GM12878 (cell line): ENCODE results near the gene POP5. TPM values are rescaled to one million over a fixed set of nuclear protein-coding genes. Genes with fewer than 3 reads are reported as not detected.

Experiments used
- ATAC-seq: fragments of 200-7000 bp; cut with Tn5 transposase; 3 replicates; pipeline ENCODE4 v1.9.1; 2020; ENCODE audit warnings: mild to moderate bottlenecking, moderate library complexity
- BruUV-seq: library from RNA; stranded (reverse); fragments of 400-500 nt; replicated peaks from 2 replicates; lab custom pipeline; 2021; lab: Mats Ljungman, UMichigan
- CTCF ChIA-PET: fragments of 300-600 bp; sonication (Branson Sonifier 250); formaldehyde crosslinking; extraction: SDS; loops from one replicate; lab custom pipeline; 2021; ENCODE audit warnings: inconsistent platforms; lab: Yijun Ruan, JAX
- POLR2A ChIA-PET: fragments of 350-600 bp; formaldehyde crosslinking; extraction: SDS; loops from one replicate; lab custom pipeline; 2021; ENCODE audit warnings: inconsistent platforms; lab: Charles Lee
- RAD21 ChIA-PET: fragments of 300-600 bp; sonication (Branson Sonifier 250); formaldehyde crosslinking; loops from one replicate; lab custom pipeline; 2023; ENCODE audit warnings: antibody characterized with exemption; ENCODE audit not compliant: unreplicated experiment; lab: Charles Lee
- SMC1A ChIA-PET: fragments of 300-600 bp; sonication (Branson Sonifier 250); formaldehyde crosslinking; loops from one replicate; lab custom pipeline; 2023; ENCODE audit not compliant: unreplicated experiment, uncharacterized antibody; lab: Charles Lee
- DNase-seq: peaks from one replicate; pipeline ENCODE4 v3.0.0-alpha.2; 2011; ENCODE audit warnings: low read depth, low spot score
- FAIRE-seq: peaks from 3 replicates; lab custom pipeline; 2011; peaks lifted over from hg19 to GRCh38; lab: Jason Lieb, UNC
- H2AFZ ChIP-seq: 2 replicates; pipeline ENCODE4 v1.6.0; 2011; ENCODE audit warnings: low read depth, low read length, control low read depth; ENCODE audit not compliant: control insufficient read depth
- H3K27ac ChIP-seq: 2 replicates; pipeline ENCODE4 v1.5.1; 2011; ENCODE audit warnings: control low read depth; ENCODE audit not compliant: control insufficient read depth, insufficient read depth
- H3K27me3 ChIP-seq, 2 experiments: replicated peaks in 1 of 2; 2 replicates each; pipeline versions ENCODE4 v1.6.0 to v1.6.1; 2011; ENCODE audit warnings: low read length in 1 of 2; ENCODE audit not compliant: control insufficient read depth in 2 of 2, insufficient read depth in 2 of 2
- H3K36me3 ChIP-seq, 2 experiments: 2 replicates each; pipeline ENCODE4 v1.5.1; 2011; ENCODE audit warnings: low read length in 1 of 2; ENCODE audit not compliant: control insufficient read depth in 2 of 2, insufficient read depth in 2 of 2
- H3K4me1 ChIP-seq: 2 replicates; pipeline ENCODE4 v1.6.1; 2011; ENCODE audit warnings: mild to moderate bottlenecking, low read length, moderate library complexity, mixed read lengths; ENCODE audit not compliant: control insufficient read depth, insufficient read depth
- H3K4me2 ChIP-seq: 2 replicates; pipeline ENCODE4 v1.6.0; 2011; ENCODE audit warnings: control low read depth; ENCODE audit not compliant: control insufficient read depth, insufficient read depth
- H3K4me3 ChIP-seq: fragments of 200-600 bp; sonication (generic); 2 replicates; pipeline ENCODE4 v1.5.1; 2016
- H3K79me2 ChIP-seq: 2 replicates; pipeline ENCODE4 v1.6.0; 2011; ENCODE audit warnings: low read length; ENCODE audit not compliant: control insufficient read depth, insufficient read depth
- H3K9ac ChIP-seq: 2 replicates; pipeline ENCODE4 v1.8.0; 2011; ENCODE audit warnings: low read length, control low read depth, mixed read lengths; ENCODE audit not compliant: control insufficient read depth, insufficient read depth
- H3K9me3 ChIP-seq: replicated peaks from 3 replicates; pipeline ENCODE4 v1.5.1; 2011; ENCODE audit warnings: mild to moderate bottlenecking, low read length; ENCODE audit not compliant: control insufficient read depth, insufficient read depth
- H4K20me1 ChIP-seq: 2 replicates; pipeline ENCODE4 v1.6.0; 2011; ENCODE audit not compliant: control insufficient read depth, insufficient read depth
- CBX5 ChIP-seq: sonication (generic); IDR thresholded peaks from 2 replicates; pipeline ENCODE4 v1.6.1; 2016; ENCODE audit warnings: low read depth, moderate library complexity, mild to moderate bottlenecking, inconsistent platforms
- CEBPB ChIP-seq, 2 experiments: fragments of 150-350 bp in 1 of 2; IDR thresholded peaks; 2 replicates each; pipeline ENCODE4 v1.6.1; 2012 to 2014; ENCODE audit warnings: low read depth in 2 of 2, low read length in 2 of 2, borderline replicate concordance in 1 of 2, inconsistent platforms in 1 of 2
- CHD1 ChIP-seq: IDR thresholded peaks from 2 replicates; pipeline ENCODE4 v1.6.1; 2012; ENCODE audit warnings: low read depth, low read length, improper control_type of control experiment
- CHD4 ChIP-seq: fragments of 200-600 bp; sonication (generic); IDR thresholded peaks from 2 replicates; pipeline ENCODE4 v1.6.1; 2016; ENCODE audit warnings: mild to moderate bottlenecking
- ELK1 ChIP-seq: IDR thresholded peaks from 2 replicates; pipeline ENCODE4 v1.6.1; 2012; ENCODE audit warnings: low read depth, low read length, improper control_type of control experiment
- FOXM1 ChIP-seq: IDR thresholded peaks from 2 replicates; pipeline ENCODE4 v1.6.1; 2012; ENCODE audit warnings: low read depth, mild to moderate bottlenecking, inconsistent platforms, low read length, moderate library complexity
- HDGF ChIP-seq: fragments of 450-650 bp; IDR thresholded peaks from 2 replicates; pipeline ENCODE4 v1.6.1; 2016; ENCODE audit warnings: antibody characterized with exemption
- KAT2A ChIP-seq: conservative IDR thresholded peaks from 2 replicates; pipeline ENCODE4 v1.6.1; 2011; ENCODE audit warnings: low read depth, low read length; ENCODE audit not compliant: control insufficient read depth
- NBN ChIP-seq: fragments of 450-650 bp; IDR thresholded peaks from 2 replicates; pipeline ENCODE4 v1.6.1; 2016
- NFYB ChIP-seq: IDR thresholded peaks from 2 replicates; pipeline ENCODE4 v1.6.1; 2011; ENCODE audit warnings: low read depth, mild to moderate bottlenecking, low read length, improper control_type of control experiment, moderate library complexity; ENCODE audit not compliant: insufficient read depth
- RELA ChIP-seq: fragments of 450-650 bp; IDR thresholded peaks from 2 replicates; pipeline ENCODE4 v1.8.0; 2014; ENCODE audit warnings: borderline replicate concordance; ENCODE audit not compliant: partially characterized antibody
- ZBTB11 ChIP-seq: fragments of 450-650 bp; formaldehyde crosslinking; IDR thresholded peaks from 2 replicates; pipeline ENCODE4 v1.5.0; 2022; ENCODE audit warnings: mild to moderate bottlenecking, missing genetic modification characterization
- ZNF384 ChIP-seq: IDR thresholded peaks from 2 replicates; pipeline ENCODE4 v1.6.1; 2012; ENCODE audit warnings: low read depth, mild to moderate bottlenecking, low read length, improper control_type of control experiment, borderline replicate concordance
- WGBS: methylation state at CpG from one replicate; pipeline ENCODE4 v1.1.6; 2016; ENCODE audit warnings: low lambda C conversion rate; ENCODE audit not compliant: insufficient replicate concordance, insufficient coverage; ENCODE audit errors: missing lambda C conversion rate; 5-methylcytosine and 5-hydroxymethylcytosine counted together
- in situ Hi-C: fragments of 300-500 bp; cut with MboI; formaldehyde crosslinking; loops from 9 replicates; pipeline ENCODE4 v1.14.3; 2018; ENCODE audit warnings: mixed read lengths
- intact Hi-C: fragments of 100-400 bp; cut with micrococcal nuclease; formaldehyde crosslinking; loops from one replicate; pipeline ENCODE4 v1.14.2; 2022; ENCODE audit not compliant: unreplicated experiment
- polyA plus RNA-seq, 11 experiments: library from polyadenylated mRNA; depleted of rRNA in 4 of 11; unstranded in 6 of 11; stranded (reverse) in 5 of 11; fragments of >200 nt; fragmentation: Nextera tagmentation in 4 of 11; fragmentation: Illumina TruSeq in 1 of 11; extraction: Ambion mirVana in 4 of 11; extraction: Trizol in 1 of 11; gene quantifications; 1 replicate in 1 of 11; 2 replicates in 10 of 11; pipeline versions ENCODE4 v1.2.1 to v1.2.3, GENCODE V29; 2011 to 2016; ENCODE audit warnings: inconsistent platforms in 2 of 11, missing spikeins in 2 of 11, low read depth in 1 of 11
- total RNA-seq, 4 experiments: library from RNA; depleted of rRNA in 3 of 4; stranded (reverse); fragments of >200 nt in 3 of 4; fragmentation: Illumina TruSeq in 1 of 4; extraction: Trizol in 1 of 4; gene quantifications; 2 replicates each; pipeline versions ENCODE4 v1.2.1 to v1.2.3, GENCODE V29; 2013 to 2021
- TF ChIP-seq, protein P1 (sequence below): IDR thresholded peaks from 2 replicates; pipeline ENCODE4 v1.6.1; 2012; ENCODE audit warnings: low read length, inconsistent platforms
- TF ChIP-seq, protein P2 (sequence below): IDR thresholded peaks from 2 replicates; pipeline ENCODE4 v1.6.1; 2011; ENCODE audit warnings: low read depth, low read length, improper control_type of control experiment, borderline replicate concordance

POP5 gene
- total and polyA plus RNA-seq, 10 of the 15 experiments (the other 5 are each of a cell fraction or from before 2014, with no cell fraction given), result 50.3 to 234 (median 83.7) TPM

DNA sequence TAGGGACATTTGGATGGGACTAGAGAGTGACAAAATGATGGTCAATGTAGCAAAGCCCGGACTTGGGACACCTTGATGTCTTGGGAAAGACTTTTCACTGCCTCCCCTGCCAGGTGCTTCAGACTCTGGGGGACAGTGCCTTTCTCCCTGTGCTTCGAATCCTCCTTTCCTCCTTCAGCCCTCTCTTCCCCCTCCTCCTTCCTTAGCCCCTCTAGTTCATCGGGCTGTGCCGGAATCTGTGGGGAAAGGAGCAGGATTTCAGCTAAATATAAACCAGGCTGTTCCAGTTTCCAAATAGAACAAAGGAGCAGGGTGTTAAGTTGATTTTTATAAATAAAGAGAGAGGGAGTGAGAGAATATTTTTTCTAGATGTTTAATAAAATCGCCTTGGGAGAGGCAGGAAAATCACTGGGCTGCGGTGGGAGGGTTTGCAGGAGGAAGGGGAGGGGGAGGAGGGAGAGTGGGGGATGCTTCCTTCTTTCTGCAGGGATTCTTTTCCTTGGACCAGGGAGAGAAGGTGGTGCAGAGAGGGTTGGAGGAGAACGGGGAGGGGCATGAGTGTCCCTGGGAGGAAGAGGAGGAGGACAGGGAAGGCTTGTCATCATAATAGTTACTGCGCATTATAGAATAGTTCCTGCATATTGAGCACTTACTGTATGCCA, 37.9 kb upstream of the POP5 start:
- Histone ChIP-seq H3K4me3 (no peak overlapping the region), H3K4me2 (no peak overlapping the region), H3K36me3 (no peaks in the 10 kb centered on the region), H3K9ac (no peak overlapping the region), H4K20me1 (no peaks in the 10 kb centered on the region), H2AFZ (no peak overlapping the region), H3K4me1 (no peaks in the 10 kb centered on the region), H3K9me3 (no peaks in the 10 kb centered on the region), H3K79me2 (no peaks in the 10 kb centered on the region), H3K27me3 (peaks cover 0 to 2% of the 10 kb centered on the region in 2 experiments; a peak in 3 of 4 replicates), H3K27ac (no peak overlapping the region)
- in situ Hi-C loops (no loop called here), intact Hi-C loops (no loop called here)
- no peak for DNase-seq
- 33% methylated on average over 6 of the region's 8 CpGs for WGBS
- ChIA-PET POLR2A (interaction anchor here (0.5 to 1.4 kb wide), 3 partner anchors 11 to 122 kb away, joined by 3 to 5 read pairs (median 4); no protein-coding TSS in a partner anchor), SMC1A (no interaction called here), RAD21 (interaction anchor here (0.6 kb wide), 1 partner anchor 23 kb away, joined by 3 read pairs; no protein-coding TSS in a partner anchor), CTCF (interaction anchor here (1.2 kb wide), 1 partner anchor 37 kb away, joined by 3 read pairs; no protein-coding TSS in a partner anchor)
- BruUV-seq, result no TSS peak
- FAIRE-seq, result no peak
- ATAC-seq, result no peak
- no peak for TF ChIP-seq CBX5
- no peak for TF ChIP-seq CHD4
- no peak for TF ChIP-seq NBN
- TF ChIP-seq, protein P1, sequence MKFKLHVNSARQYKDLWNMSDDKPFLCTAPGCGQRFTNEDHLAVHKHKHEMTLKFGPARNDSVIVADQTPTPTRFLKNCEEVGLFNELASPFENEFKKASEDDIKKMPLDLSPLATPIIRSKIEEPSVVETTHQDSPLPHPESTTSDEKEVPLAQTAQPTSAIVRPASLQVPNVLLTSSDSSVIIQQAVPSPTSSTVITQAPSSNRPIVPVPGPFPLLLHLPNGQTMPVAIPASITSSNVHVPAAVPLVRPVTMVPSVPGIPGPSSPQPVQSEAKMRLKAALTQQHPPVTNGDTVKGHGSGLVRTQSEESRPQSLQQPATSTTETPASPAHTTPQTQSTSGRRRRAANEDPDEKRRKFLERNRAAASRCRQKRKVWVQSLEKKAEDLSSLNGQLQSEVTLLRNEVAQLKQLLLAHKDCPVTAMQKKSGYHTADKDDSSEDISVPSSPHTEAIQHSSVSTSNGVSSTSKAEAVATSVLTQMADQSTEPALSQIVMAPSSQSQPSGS, result no peak
- no peak for TF ChIP-seq RELA
- no peak for TF ChIP-seq NFYB
- no peak for TF ChIP-seq CEBPB (IDR thresholded peaks at IDR 0.05; ENCODE audit: borderline replicate concordance in 1 of 2, low read depth in 2 of 2, low read length in 2 of 2)
- no peak for TF ChIP-seq ELK1
- no peak for TF ChIP-seq HDGF
- TF ChIP-seq KAT2A, result no peak
- TF ChIP-seq ZNF384, result no peak
- no peak for TF ChIP-seq ZBTB11 (CRISPR knock-in tag)
- TF ChIP-seq, protein P2, sequence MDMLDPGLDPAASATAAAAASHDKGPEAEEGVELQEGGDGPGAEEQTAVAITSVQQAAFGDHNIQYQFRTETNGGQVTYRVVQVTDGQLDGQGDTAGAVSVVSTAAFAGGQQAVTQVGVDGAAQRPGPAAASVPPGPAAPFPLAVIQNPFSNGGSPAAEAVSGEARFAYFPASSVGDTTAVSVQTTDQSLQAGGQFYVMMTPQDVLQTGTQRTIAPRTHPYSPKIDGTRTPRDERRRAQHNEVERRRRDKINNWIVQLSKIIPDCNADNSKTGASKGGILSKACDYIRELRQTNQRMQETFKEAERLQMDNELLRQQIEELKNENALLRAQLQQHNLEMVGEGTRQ, result no peak
- TF ChIP-seq FOXM1, result no peak
- no peak for TF ChIP-seq CHD1
